Measurements from ENCODE around the gene PHF5A. TPM values are rescaled to one million over a fixed set of nuclear protein-coding genes. Genes with fewer than 3 reads are reported as not detected.

PHF5A gene
- total and polyA plus RNA-seq, 2 of the 8 experiments (the other 6 are each of a cell fraction or from before 2014, with no cell fraction given): 119 to 135 TPM

DNA sequence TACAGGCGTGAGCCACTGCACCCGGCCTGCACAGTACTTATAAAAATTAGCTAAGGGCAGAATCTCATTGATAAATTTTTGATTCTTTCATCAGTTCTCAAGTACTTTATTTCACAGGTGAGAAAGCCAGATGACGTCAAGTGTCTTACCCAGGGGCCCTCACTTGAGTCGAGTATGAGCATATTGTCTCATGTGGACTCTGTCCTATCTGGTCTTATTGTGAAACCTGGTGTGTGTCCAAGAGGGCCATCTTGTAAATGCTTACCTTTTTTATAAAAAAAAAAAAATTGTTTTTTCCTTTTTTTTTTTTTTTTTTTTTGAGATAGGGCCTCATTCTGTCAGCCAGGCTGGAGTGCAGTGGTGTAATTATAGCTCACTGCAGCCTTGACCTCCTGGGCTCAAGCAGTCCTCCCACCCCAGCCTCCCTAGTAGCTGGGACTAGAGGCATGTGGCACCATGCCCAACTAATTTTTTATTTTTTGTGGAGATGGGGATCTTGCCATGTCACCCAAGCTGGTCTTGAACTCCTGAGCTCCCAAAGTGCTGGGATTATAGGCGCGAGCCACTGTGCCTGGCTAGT lies 6.5 kb upstream of the PHF5A start:
- DNase-seq (ENCODE audit: low read depth in 1 of 2, low spot score in 2 of 2) (no peak), FAIRE-seq (no peak)
- Histone ChIP-seq H3K9ac (replicated peaks in 1 of 4; ENCODE audit: extremely low read depth in 1 of 4, low read depth in 3 of 4, low read length in 3 of 4) (no peak overlapping the region), H2BK20ac (ENCODE audit: low read length) (no peak overlapping the region), H4K5ac (ENCODE audit: insufficient read length, low read depth, low read length) (no peak overlapping the region), H3K4me2 (ENCODE audit: insufficient read depth in 1 of 2, low read depth in 2 of 2, low read length in 2 of 2) (no peak overlapping the region), H4K8ac (ENCODE audit: extremely low read depth, insufficient read depth, low read length) (peak overlapping the region; percentile 42; the same call in 1 of the 2 replicates), H4K20me1 (replicated peaks in 1 of 2; ENCODE audit: control insufficient read depth in 1 of 2, insufficient read depth in 2 of 2, low read length in 2 of 2) (peaks cover 0 to 11% of the 10 kb centered on the region in 2 experiments), H3K27me3 (replicated peaks in 1 of 4; ENCODE audit: control insufficient read depth in 3 of 4, extremely low read depth in 1 of 4, insufficient read depth in 3 of 4, low read length in 3 of 4) (no peaks in the 10 kb centered on the region), H3K4me3 (ENCODE audit: extremely low read depth in 1 of 4, insufficient read depth in 2 of 4, low read depth in 3 of 4, low read length in 4 of 4) (no peak overlapping the region), H3K14ac (ENCODE audit: insufficient read length) (no peak overlapping the region), H3K4me1 (replicated peaks in 1 of 4; ENCODE audit: control insufficient read depth in 3 of 4, insufficient read depth in 4 of 4, low read length in 3 of 4) (peaks cover 3 to 9% (median 5%) of the 10 kb centered on the region in 4 experiments), H3K4ac (replicated peaks; ENCODE audit: insufficient read length, low read depth, low read length) (no peak overlapping the region), H2AFZ (ENCODE audit: low read length) (no peak overlapping the region), H3K23ac (ENCODE audit: insufficient read length) (no peak overlapping the region), H3K56ac (replicated peaks; ENCODE audit: insufficient read length, low read depth, low read length) (no peak overlapping the region), H2BK12ac (ENCODE audit: low read depth, low read length) (0 out of 2 replicates have a peak overlapping the region, but pooled peaks have one; percentile 27), H2BK5ac (ENCODE audit: low read depth, low read length) (no peak overlapping the region), H3K79me2 (ENCODE audit: control insufficient read depth in 1 of 2, insufficient read depth in 2 of 2, low read length in 2 of 2) (peaks cover 7 to 79% of the 10 kb centered on the region in 2 experiments), H2BK15ac (ENCODE audit: low read length) (no peak overlapping the region), H4K91ac (replicated peaks; ENCODE audit: insufficient read length, low read length) (no peak overlapping the region), H2BK120ac (replicated peaks; ENCODE audit: low read depth, low read length) (no peak overlapping the region), H3K79me1 (ENCODE audit: low read depth, low read length) (peaks cover 12% of the 10 kb centered on the region), H3K9me3 (ENCODE audit: insufficient read depth in 2 of 2, low read depth in 1 of 2, low read length in 1 of 2) (no peaks in the 10 kb centered on the region), H2AK5ac (ENCODE audit: low read depth, low read length) (no peak overlapping the region), H3K18ac (ENCODE audit: extremely low read depth, low read length) (no peak overlapping the region), H3K36me3 (ENCODE audit: control insufficient read depth in 2 of 4, insufficient read depth in 4 of 4, low read length in 3 of 4) (no peaks in the 10 kb centered on the region), H3K23me2 (ENCODE audit: low read depth, low read length) (no peaks in the 10 kb centered on the region), H3K27ac (ENCODE audit: low read depth, low read length) (no peak overlapping the region)
- 96% methylated on average over 6 of the region's 6 CpGs; no CpG with 5 or more reads in 1 of the 2 experiments for WGBS, 2 experiments (ENCODE audit: extremely low coverage in 1 of 2, insufficient coverage in 1 of 2, insufficient read length in 1 of 2, insufficient replicate concordance in 2 of 2, low coverage in 1 of 2, low lambda C conversion rate in 2 of 2, missing lambda C conversion rate in 1 of 2)
- ChIA-PET POLR2A (ENCODE audit: partially characterized antibody) (interaction anchor here (1.4 to 30.6 kb wide), 3 partner anchors 12 to 19 kb away, joined by 4 to 887 read pairs (median 10); partner anchors contain the start of genes ACO2, PHF5A and TOB2), CTCF (ENCODE audit: partially characterized antibody) (interaction anchor here (0.9 to 2.3 kb wide), 3 partner anchors 13 to 52 kb away, joined by 3 to 9 read pairs (median 7); no protein-coding TSS in a partner anchor)
- TF ChIP-seq TEAD4 (IDR thresholded peaks at IDR 0.05; ENCODE audit: low read depth, low read length): no peak
- no peak for TF ChIP-seq SIRT6 (IDR thresholded peaks at IDR 0.05; ENCODE audit: low read length)
- no peak for TF ChIP-seq SAP30 (IDR thresholded peaks at IDR 0.05; ENCODE audit: insufficient read depth, insufficient replicate concordance, low read length)
- no peak for TF ChIP-seq CTBP2 (IDR thresholded peaks at IDR 0.05; ENCODE audit: borderline replicate concordance, insufficient read depth, insufficient read length, low read length)
- TF ChIP-seq ASH2L (IDR thresholded peaks at IDR 0.05; ENCODE audit: low read length): no peak
- no peak for TF ChIP-seq SRF (IDR thresholded peaks at IDR 0.05; ENCODE audit: low read depth, low read length)
- TF ChIP-seq, protein P1, sequence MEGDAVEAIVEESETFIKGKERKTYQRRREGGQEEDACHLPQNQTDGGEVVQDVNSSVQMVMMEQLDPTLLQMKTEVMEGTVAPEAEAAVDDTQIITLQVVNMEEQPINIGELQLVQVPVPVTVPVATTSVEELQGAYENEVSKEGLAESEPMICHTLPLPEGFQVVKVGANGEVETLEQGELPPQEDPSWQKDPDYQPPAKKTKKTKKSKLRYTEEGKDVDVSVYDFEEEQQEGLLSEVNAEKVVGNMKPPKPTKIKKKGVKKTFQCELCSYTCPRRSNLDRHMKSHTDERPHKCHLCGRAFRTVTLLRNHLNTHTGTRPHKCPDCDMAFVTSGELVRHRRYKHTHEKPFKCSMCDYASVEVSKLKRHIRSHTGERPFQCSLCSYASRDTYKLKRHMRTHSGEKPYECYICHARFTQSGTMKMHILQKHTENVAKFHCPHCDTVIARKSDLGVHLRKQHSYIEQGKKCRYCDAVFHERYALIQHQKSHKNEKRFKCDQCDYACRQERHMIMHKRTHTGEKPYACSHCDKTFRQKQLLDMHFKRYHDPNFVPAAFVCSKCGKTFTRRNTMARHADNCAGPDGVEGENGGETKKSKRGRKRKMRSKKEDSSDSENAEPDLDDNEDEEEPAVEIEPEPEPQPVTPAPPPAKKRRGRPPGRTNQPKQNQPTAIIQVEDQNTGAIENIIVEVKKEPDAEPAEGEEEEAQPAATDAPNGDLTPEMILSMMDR (IDR thresholded peaks at IDR 0.05; ENCODE audit: control extremely low read depth in 1 of 3, insufficient read depth in 1 of 3, low read depth in 1 of 3, low read length in 3 of 3): no peak
- TF ChIP-seq MAFK (IDR thresholded peaks at IDR 0.05; ENCODE audit: low read depth, low read length): no peak
- no peak for TF ChIP-seq RNF2 (IDR thresholded peaks at IDR 0.05; ENCODE audit: borderline replicate concordance, low read depth, low read length, missing control alignments, poor library complexity, severe bottlenecking)

All from H1 (cell line).